ENCODE results near the gene GIT2.

GIT2 gene

GRCh38 chr12:109959411-109960093 is 36.6 kb downstream of the GIT2 start:
- H3K4me3 ChIP-seq (replicated peaks; ENCODE audit: low read depth, low read length) = no peak overlapping the region
- no peak for TF ChIP-seq CTCF (IDR thresholded peaks at IDR 0.05; ENCODE audit: low read length, missing control alignments)
- no peak for DNase-seq (ENCODE audit: low read depth)

- DNase-seq (ENCODE audit: low read depth) = no peak
- no peak for TF ChIP-seq CTCF (IDR thresholded peaks at IDR 0.05; ENCODE audit: low read length, missing control alignments)
- H3K4me3 ChIP-seq (replicated peaks; ENCODE audit: low read depth, low read length) = no peak overlapping the region
Measured at GRCh38 chr12:109958374-109958773, 37.8 kb downstream of the GIT2 start.

- no peak for TF ChIP-seq CTCF (IDR thresholded peaks at IDR 0.05; ENCODE audit: low read length, missing control alignments)
- no peak for DNase-seq (ENCODE audit: low read depth)
- no peak overlapping the region for H3K4me3 ChIP-seq (replicated peaks; ENCODE audit: low read depth, low read length)
Measured at GRCh38 chr12:109953656-109954055, 42.5 kb downstream of the GIT2 start.

GRCh38 chr12:109952873-109953272 is 43.3 kb downstream of the GIT2 start:
- no peak for DNase-seq (ENCODE audit: low read depth)
- no peak for TF ChIP-seq CTCF (IDR thresholded peaks at IDR 0.05; ENCODE audit: low read length, missing control alignments)
- H3K4me3 ChIP-seq (replicated peaks; ENCODE audit: low read depth, low read length) = no peak overlapping the region

- DNase-seq (ENCODE audit: low read depth) = no peak
- no peak for TF ChIP-seq CTCF (IDR thresholded peaks at IDR 0.05; ENCODE audit: low read length, missing control alignments)
- no peak overlapping the region for H3K4me3 ChIP-seq (replicated peaks; ENCODE audit: low read depth, low read length)
Measured at GRCh38 chr12:109952160-109952858, 43.9 kb downstream of the GIT2 start.

- TF ChIP-seq CTCF (IDR thresholded peaks at IDR 0.05; ENCODE audit: low read length, missing control alignments) = peak; percentile 1
- no peak overlapping the region for H3K4me3 ChIP-seq (replicated peaks; ENCODE audit: low read depth, low read length)
- DNase-seq (ENCODE audit: low read depth) = peak; percentile 73
Measured at GRCh38 chr12:109951751-109952150, 44.4 kb downstream of the GIT2 start.

All from fibroblast of pulmonary artery (primary cell).